Measurements from ENCODE around the gene VWA1. TPM values are rescaled to one million over a fixed set of nuclear protein-coding genes. Genes with fewer than 3 reads are reported as not detected.
A peak's percentile ranks its signal among the peaks of the same experiment; 100 is the strongest.

VWA1 gene
- total RNA-seq, 1 donor from 2014 or later = 44.5 TPM

DNA sequence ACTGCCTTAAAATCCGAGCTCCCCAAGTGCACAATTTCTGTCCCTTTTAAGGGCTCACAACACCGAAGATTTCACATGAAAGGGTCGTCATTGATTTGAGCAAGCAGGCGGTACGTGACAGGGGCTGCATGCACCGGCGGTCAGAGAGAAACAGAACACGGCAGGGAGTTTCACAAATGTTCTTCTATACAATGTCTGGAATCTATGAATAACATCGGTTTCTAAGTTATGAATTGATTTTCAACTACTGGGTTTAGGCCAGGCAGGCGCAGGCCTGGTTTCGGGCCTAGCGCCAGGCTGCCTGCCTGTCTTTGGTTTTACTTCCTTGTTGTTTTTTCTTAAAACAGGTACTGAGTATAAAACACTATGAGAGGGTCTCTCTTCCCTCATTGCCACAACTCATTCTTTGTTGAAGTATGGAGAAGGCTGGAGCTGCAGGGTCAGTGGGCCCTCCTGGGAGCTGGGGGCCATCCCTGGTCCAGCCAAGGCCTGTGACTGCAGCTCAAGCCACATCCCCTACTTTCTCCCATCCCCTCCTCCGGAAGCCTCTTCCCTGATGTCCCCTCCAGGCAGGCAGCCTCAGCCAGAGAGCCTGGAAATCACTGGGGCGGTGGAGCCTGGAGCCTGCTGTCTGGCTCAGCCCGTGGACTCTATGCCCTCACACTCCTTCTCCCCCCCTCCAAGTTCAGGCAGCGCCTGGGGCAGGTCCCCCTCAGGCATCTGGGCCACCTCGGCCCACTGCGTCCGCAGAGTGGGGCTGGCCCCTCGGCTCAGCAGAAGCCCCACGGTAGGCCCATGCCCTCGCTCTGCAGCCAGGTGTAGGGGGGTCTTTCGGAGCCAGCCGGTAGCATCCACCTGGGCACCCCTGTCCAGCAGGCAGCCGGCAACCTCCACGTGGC lies 16.8 kb upstream of the VWA1 start:
- no peaks in the 10 kb centered on the region for H3K9me3 Mint-ChIP-seq
- peak overlapping the region; percentile 70 for H3K27ac Mint-ChIP-seq
- H3K27me3 Mint-ChIP-seq = no peaks in the 10 kb centered on the region
- TF ChIP-seq, protein P1, sequence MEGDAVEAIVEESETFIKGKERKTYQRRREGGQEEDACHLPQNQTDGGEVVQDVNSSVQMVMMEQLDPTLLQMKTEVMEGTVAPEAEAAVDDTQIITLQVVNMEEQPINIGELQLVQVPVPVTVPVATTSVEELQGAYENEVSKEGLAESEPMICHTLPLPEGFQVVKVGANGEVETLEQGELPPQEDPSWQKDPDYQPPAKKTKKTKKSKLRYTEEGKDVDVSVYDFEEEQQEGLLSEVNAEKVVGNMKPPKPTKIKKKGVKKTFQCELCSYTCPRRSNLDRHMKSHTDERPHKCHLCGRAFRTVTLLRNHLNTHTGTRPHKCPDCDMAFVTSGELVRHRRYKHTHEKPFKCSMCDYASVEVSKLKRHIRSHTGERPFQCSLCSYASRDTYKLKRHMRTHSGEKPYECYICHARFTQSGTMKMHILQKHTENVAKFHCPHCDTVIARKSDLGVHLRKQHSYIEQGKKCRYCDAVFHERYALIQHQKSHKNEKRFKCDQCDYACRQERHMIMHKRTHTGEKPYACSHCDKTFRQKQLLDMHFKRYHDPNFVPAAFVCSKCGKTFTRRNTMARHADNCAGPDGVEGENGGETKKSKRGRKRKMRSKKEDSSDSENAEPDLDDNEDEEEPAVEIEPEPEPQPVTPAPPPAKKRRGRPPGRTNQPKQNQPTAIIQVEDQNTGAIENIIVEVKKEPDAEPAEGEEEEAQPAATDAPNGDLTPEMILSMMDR (conservative IDR thresholded peaks at IDR 0.05) = no peak
- peaks cover 22% of the 10 kb centered on the region for H3K4me1 Mint-ChIP-seq (ENCODE audit: unreplicated experiment)
- no peak for DNase-seq (ENCODE audit: extremely low spot score, unreplicated experiment)
- peak overlapping the region; percentile 70 for H3K4me3 Mint-ChIP-seq
- no peaks in the 10 kb centered on the region for H3K36me3 Mint-ChIP-seq

DNA sequence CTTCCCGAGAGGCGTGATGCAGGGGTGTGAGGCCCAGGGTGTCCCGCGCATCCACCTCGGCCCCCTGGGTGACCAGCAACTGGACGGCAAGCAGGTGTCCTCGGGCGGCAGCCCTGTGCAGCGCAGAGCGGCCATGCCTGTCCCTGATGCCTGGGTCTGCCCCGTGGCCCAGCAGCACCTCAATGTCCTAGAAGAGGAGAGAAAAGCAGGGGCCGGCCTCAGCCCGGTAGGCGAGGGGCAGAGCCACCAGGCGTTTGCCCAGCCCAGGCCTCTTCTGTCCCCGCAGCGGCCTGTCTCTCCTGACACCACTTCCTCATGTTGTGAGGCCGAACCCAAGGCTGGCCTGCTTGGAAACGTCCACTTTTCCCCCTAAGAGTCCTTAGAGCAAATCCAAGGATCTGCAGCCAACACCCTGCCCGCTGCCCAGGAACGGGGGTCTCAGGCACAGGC lies 16.1 kb upstream of the VWA1 start:
- Mint-ChIP-seq H3K36me3 (no peaks in the 10 kb centered on the region), H3K27me3 (no peaks in the 10 kb centered on the region), H3K4me1 (ENCODE audit: unreplicated experiment) (peaks cover 22% of the 10 kb centered on the region), H3K9me3 (no peaks in the 10 kb centered on the region), H3K27ac (no peak overlapping the region), H3K4me3 (no peak overlapping the region)
- no peak for DNase-seq (ENCODE audit: extremely low spot score, unreplicated experiment)
- TF ChIP-seq, protein P1 (conservative IDR thresholded peaks at IDR 0.05) = no peak

GRCh38 chr1:1419813-1420653 lies 15.5 kb upstream of the VWA1 start:
- Mint-ChIP-seq H3K4me3 (no peak overlapping the region), H3K36me3 (no peaks in the 10 kb centered on the region), H3K27me3 (no peaks in the 10 kb centered on the region), H3K9me3 (no peaks in the 10 kb centered on the region), H3K27ac (no peak overlapping the region), H3K4me1 (ENCODE audit: unreplicated experiment) (peaks cover 22% of the 10 kb centered on the region)
- TF ChIP-seq, protein P1 (conservative IDR thresholded peaks at IDR 0.05) = no peak
- no peak for DNase-seq (ENCODE audit: extremely low spot score, unreplicated experiment)

- DNase-seq (ENCODE audit: extremely low spot score, unreplicated experiment) = no peak
- peaks cover 22% of the 10 kb centered on the region for H3K4me1 Mint-ChIP-seq (ENCODE audit: unreplicated experiment)
- no peaks in the 10 kb centered on the region for H3K36me3 Mint-ChIP-seq
- H3K4me3 Mint-ChIP-seq = peak overlapping the region; percentile 76
- H3K27ac Mint-ChIP-seq = no peak overlapping the region
- no peaks in the 10 kb centered on the region for H3K9me3 Mint-ChIP-seq
- no peaks in the 10 kb centered on the region for H3K27me3 Mint-ChIP-seq
- TF ChIP-seq, protein P1 (conservative IDR thresholded peaks at IDR 0.05) = no peak
Observed at GRCh38 chr1:1420654-1421141, 14.8 kb upstream of the VWA1 start.

- no peak for DNase-seq (ENCODE audit: extremely low spot score, unreplicated experiment)
- Mint-ChIP-seq H3K4me3 (peak within 1 kb of the TSS; percentile 76), H3K9me3 (no peaks in the 10 kb centered on the region), H3K27ac (no peak within 1 kb of the TSS), H3K36me3 (no peaks in the 10 kb centered on the region), H3K27me3 (no peaks in the 10 kb centered on the region), H3K4me1 (ENCODE audit: unreplicated experiment) (peaks cover 22% of the 10 kb centered on the region)
- TF ChIP-seq, protein P1 (conservative IDR thresholded peaks at IDR 0.05) = no peak
Observed at GRCh38 chr1:1421147-1421906, 14.2 kb upstream of the VWA1 start, which contains the start of gene ANKRD65. TSS of gene ANKRD65 (minus strand) at chr1:1421276. CDS start at chr1:1421005, 271 bp downstream.
